ENCODE results near the gene ATP6V0A4.
"Not testable (repeated sequence)": the region's sequence is repeated elsewhere in the genome, so short reads cannot be mapped to it uniquely, and the experiment has no call there.

DNA sequence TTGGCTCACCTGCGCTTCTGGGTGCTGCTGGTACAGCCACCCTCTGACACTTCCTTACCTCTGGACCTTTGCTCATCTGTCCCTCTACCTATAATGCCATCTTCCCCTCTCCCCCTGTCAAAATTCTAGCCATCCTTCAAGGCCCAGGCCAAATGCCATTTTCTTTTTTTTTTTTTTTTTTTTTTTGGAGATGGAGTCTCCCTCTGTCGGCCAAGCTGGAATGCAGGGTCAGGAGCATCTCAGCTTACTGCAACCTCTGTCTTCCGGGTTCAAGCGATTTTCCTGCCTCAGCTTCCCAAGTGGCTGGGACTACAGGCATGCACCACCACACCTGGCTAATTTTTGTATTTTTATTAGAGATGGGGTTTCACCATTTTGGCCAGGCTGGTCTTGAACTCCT lies 950 bp downstream of the ATP6V0A4 start:
- not testable (repeated sequence) for TF ChIP-seq POU2F2, POLR2AphosphoS5, TAF1, POLR2A (IDR thresholded peaks at IDR 0.05; ENCODE audit: low read depth, low read length)
